ENCODE data around the gene PSTPIP1. TPM values are rescaled to one million over a fixed set of nuclear protein-coding genes. Genes with fewer than 3 reads are reported as not detected.

PSTPIP1 gene
- polyA plus RNA-seq (2013, experiment 1 of 2) = 0.14 TPM
- polyA plus RNA-seq (2013, experiment 2 of 2) = 0.38 TPM

- no peak within 1 kb of the TSS for H3K27ac ChIP-seq (ENCODE audit: low read depth, low read length)
- DNase-seq = no peak
Measured at GRCh38 chr15:76994971-76995945, at the start of gene PSTPIP1. PSTPIP1 (plus strand) TSS chr15:76995126; CDS start chr15:76995574, 448 bp downstream.

GRCh38 chr15:76945494-76946093 is 49.3 kb upstream of the PSTPIP1 start:
- Histone ChIP-seq H3K27me3 (ENCODE audit: insufficient read depth, low read length, poor library complexity) (no peaks in the 10 kb centered on the region), H3K4ac (ENCODE audit: low read depth, low read length) (no peak overlapping the region), H3K56ac (ENCODE audit: low read length) (no peak overlapping the region), H3K23ac (ENCODE audit: low read length) (no peak overlapping the region), H3K36me3 (ENCODE audit: control insufficient read depth, insufficient read depth, low read length) (peaks cover 2% of the 10 kb centered on the region), H4K8ac (ENCODE audit: low read depth, low read length) (no peak overlapping the region), H2AK5ac (ENCODE audit: low read length) (no peak overlapping the region), H3K27ac (ENCODE audit: low read depth, low read length) (no peak overlapping the region), H3K79me2 (ENCODE audit: control insufficient read depth, insufficient read depth, low read length) (no peaks in the 10 kb centered on the region), H2BK5ac (ENCODE audit: low read length) (no peak overlapping the region), H3K79me1 (ENCODE audit: low read length) (peaks cover 2% of the 10 kb centered on the region), H3K9ac (ENCODE audit: low read length) (no peak overlapping the region), H3K4me1 (ENCODE audit: control insufficient read depth, low read depth, low read length) (no peaks in the 10 kb centered on the region), H3K4me3 (ENCODE audit: low read length) (no peak overlapping the region), H3K18ac (ENCODE audit: low read length) (no peak overlapping the region), H3K4me2 (ENCODE audit: low read length) (no peak overlapping the region), H2BK15ac (replicated peaks; ENCODE audit: low read depth) (no peak overlapping the region), H2BK120ac (ENCODE audit: low read depth, low read length) (no peak overlapping the region), H4K5ac (ENCODE audit: low read length) (no peak overlapping the region)
- WGBS (ENCODE audit: extremely low coverage, insufficient coverage, low lambda C conversion rate) = no CpG with 5 or more reads among the region's 2 CpGs
- DNase-seq = no peak

More at GRCh38 chr15:76994971-76995945, at the start of gene PSTPIP1:
- no peaks in the 10 kb centered on the region for H3K36me3 ChIP-seq (ENCODE audit: control insufficient read depth, insufficient read depth, low read length)
- WGBS (ENCODE audit: extremely low coverage, insufficient coverage, low lambda C conversion rate) = no CpG with 5 or more reads among the region's 28 CpGs
- no peak within 1 kb of the TSS for H3K4ac ChIP-seq (ENCODE audit: low read depth, low read length)
- H3K79me1 ChIP-seq (ENCODE audit: low read length) = no peaks in the 10 kb centered on the region
- no peaks in the 10 kb centered on the region for H3K79me2 ChIP-seq (ENCODE audit: control insufficient read depth, insufficient read depth, low read length)
- H3K27me3 ChIP-seq (ENCODE audit: insufficient read depth, low read length, poor library complexity) = no peaks in the 10 kb centered on the region
- H3K9ac ChIP-seq (ENCODE audit: low read length) = no peak within 1 kb of the TSS
- no peak within 1 kb of the TSS for H3K56ac ChIP-seq (ENCODE audit: low read length)
- H3K4me2 ChIP-seq (ENCODE audit: low read length) = no peak within 1 kb of the TSS
- no peak within 1 kb of the TSS for H4K8ac ChIP-seq (ENCODE audit: low read depth, low read length)
- no peak within 1 kb of the TSS for H2BK120ac ChIP-seq (ENCODE audit: low read depth, low read length)
- H3K23ac ChIP-seq (ENCODE audit: low read length) = no peak within 1 kb of the TSS
- no peaks in the 10 kb centered on the region for H3K4me1 ChIP-seq (ENCODE audit: control insufficient read depth, low read depth, low read length)
- H3K18ac ChIP-seq (ENCODE audit: low read length) = no peak within 1 kb of the TSS
- no peak within 1 kb of the TSS for H2BK5ac ChIP-seq (ENCODE audit: low read length)
- no peak within 1 kb of the TSS for H2AK5ac ChIP-seq (ENCODE audit: low read length)
- no peak within 1 kb of the TSS for H3K4me3 ChIP-seq (ENCODE audit: low read length)
- no peak within 1 kb of the TSS for H4K5ac ChIP-seq (ENCODE audit: low read length)
- H2BK15ac ChIP-seq (replicated peaks; ENCODE audit: low read depth) = no peak within 1 kb of the TSS

DNA sequence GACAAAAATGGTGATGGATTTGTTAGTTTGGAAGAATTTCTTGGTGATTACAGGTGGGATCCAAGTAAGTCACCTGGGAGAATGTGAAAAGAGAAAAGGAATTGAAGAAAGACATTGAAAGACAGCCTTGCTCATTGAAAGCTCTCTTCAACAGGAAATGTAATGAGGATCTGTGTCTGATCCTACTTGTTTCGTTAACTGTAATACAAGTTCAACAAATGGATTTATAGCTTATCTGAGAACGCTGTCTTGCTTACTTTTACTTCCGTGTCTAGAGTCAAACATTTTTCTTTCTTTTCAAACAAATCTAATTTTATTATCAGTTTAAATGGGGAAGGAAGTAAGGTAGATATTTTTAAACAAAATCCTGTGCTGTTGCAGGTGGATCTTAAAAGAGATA is 47.5 kb upstream of the PSTPIP1 start:
- H3K27me3 ChIP-seq (ENCODE audit: insufficient read depth, low read length, poor library complexity) = no peaks in the 10 kb centered on the region
- no peak overlapping the region for H3K9ac ChIP-seq (ENCODE audit: low read length)
- no peak overlapping the region for H2BK15ac ChIP-seq (replicated peaks; ENCODE audit: low read depth)
- peaks cover 2% of the 10 kb centered on the region for H3K36me3 ChIP-seq (ENCODE audit: control insufficient read depth, insufficient read depth, low read length)
- no peak overlapping the region for H2AK5ac ChIP-seq (ENCODE audit: low read length)
- no peak overlapping the region for H3K56ac ChIP-seq (ENCODE audit: low read length)
- H3K79me2 ChIP-seq (ENCODE audit: control insufficient read depth, insufficient read depth, low read length) = no peaks in the 10 kb centered on the region
- no peak overlapping the region for H3K18ac ChIP-seq (ENCODE audit: low read length)
- H3K23ac ChIP-seq (ENCODE audit: low read length) = no peak overlapping the region
- H3K27ac ChIP-seq (ENCODE audit: low read depth, low read length) = no peak overlapping the region
- no peak for DNase-seq
- WGBS (ENCODE audit: extremely low coverage, insufficient coverage, low lambda C conversion rate) = no CpG with 5 or more reads among the region's 3 CpGs
- H3K4me3 ChIP-seq (ENCODE audit: low read length) = no peak overlapping the region
- no peak overlapping the region for H4K5ac ChIP-seq (ENCODE audit: low read length)
- H2BK5ac ChIP-seq (ENCODE audit: low read length) = no peak overlapping the region
- H3K4ac ChIP-seq (ENCODE audit: low read depth, low read length) = no peak overlapping the region
- no peak overlapping the region for H2BK120ac ChIP-seq (ENCODE audit: low read depth, low read length)
- no peaks in the 10 kb centered on the region for H3K4me1 ChIP-seq (ENCODE audit: control insufficient read depth, low read depth, low read length)
- H4K8ac ChIP-seq (ENCODE audit: low read depth, low read length) = no peak overlapping the region
- no peak overlapping the region for H3K4me2 ChIP-seq (ENCODE audit: low read length)
- peaks cover 2% of the 10 kb centered on the region for H3K79me1 ChIP-seq (ENCODE audit: low read length)

- Histone ChIP-seq H3K9ac (ENCODE audit: low read length) (no peak overlapping the region), H3K18ac (ENCODE audit: low read length) (no peak overlapping the region), H2BK5ac (ENCODE audit: low read length) (no peak overlapping the region), H2AK5ac (ENCODE audit: low read length) (no peak overlapping the region), H3K4me3 (ENCODE audit: low read length) (no peak overlapping the region), H3K36me3 (ENCODE audit: control insufficient read depth, insufficient read depth, low read length) (no peaks in the 10 kb centered on the region), H3K4me2 (ENCODE audit: low read length) (no peak overlapping the region), H3K56ac (ENCODE audit: low read length) (no peak overlapping the region), H2BK120ac (ENCODE audit: low read depth, low read length) (no peak overlapping the region), H2BK15ac (replicated peaks; ENCODE audit: low read depth) (no peak overlapping the region), H4K5ac (ENCODE audit: low read length) (no peak overlapping the region), H3K27ac (ENCODE audit: low read depth, low read length) (no peak overlapping the region), H4K8ac (ENCODE audit: low read depth, low read length) (no peak overlapping the region), H3K4me1 (ENCODE audit: control insufficient read depth, low read depth, low read length) (no peaks in the 10 kb centered on the region), H3K79me1 (ENCODE audit: low read length) (no peaks in the 10 kb centered on the region), H3K23ac (ENCODE audit: low read length) (no peak overlapping the region), H3K4ac (ENCODE audit: low read depth, low read length) (no peak overlapping the region), H3K79me2 (ENCODE audit: control insufficient read depth, insufficient read depth, low read length) (no peaks in the 10 kb centered on the region), H3K27me3 (ENCODE audit: insufficient read depth, low read length, poor library complexity) (no peaks in the 10 kb centered on the region)
- WGBS (ENCODE audit: extremely low coverage, insufficient coverage, low lambda C conversion rate) = no CpG with 5 or more reads among the region's 1 CpG
- no peak for DNase-seq
Measured at GRCh38 chr15:76951220-76951619, 43.7 kb upstream of the PSTPIP1 start.

DNA sequence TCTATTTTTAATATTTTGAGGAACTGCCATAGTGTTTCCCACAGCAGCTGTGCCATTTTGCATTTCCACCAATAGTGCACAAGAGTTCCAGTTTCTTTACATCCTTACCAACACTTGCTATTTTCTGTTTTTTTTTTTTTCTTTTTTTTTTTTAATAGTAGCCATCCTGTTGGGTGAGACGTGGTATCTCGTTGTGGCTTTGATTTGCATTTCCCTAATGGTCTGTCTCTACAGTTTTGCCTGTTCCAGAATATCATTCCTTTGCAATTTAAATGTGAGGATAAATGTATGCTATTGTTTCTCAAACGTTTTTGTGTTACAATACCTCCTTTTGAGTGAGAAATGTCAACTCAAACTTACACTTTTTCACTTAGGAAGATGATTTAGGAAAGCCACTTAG is 41.0 kb upstream of the PSTPIP1 start:
- no peak overlapping the region for H2BK120ac ChIP-seq (ENCODE audit: low read depth, low read length)
- no CpG with 5 or more reads among the region's 3 CpGs for WGBS (ENCODE audit: extremely low coverage, insufficient coverage, low lambda C conversion rate)

More for the DNA sequence above, 41.0 kb upstream of the PSTPIP1 start:
- H3K18ac ChIP-seq (ENCODE audit: low read length) = no peak overlapping the region
- H3K79me1 ChIP-seq (ENCODE audit: low read length) = no peaks in the 10 kb centered on the region
- H3K27ac ChIP-seq (ENCODE audit: low read depth, low read length) = no peak overlapping the region
- DNase-seq = no peak
- no peak overlapping the region for H3K9ac ChIP-seq (ENCODE audit: low read length)
- no peak overlapping the region for H4K8ac ChIP-seq (ENCODE audit: low read depth, low read length)
- H3K56ac ChIP-seq (ENCODE audit: low read length) = no peak overlapping the region
- no peak overlapping the region for H2BK5ac ChIP-seq (ENCODE audit: low read length)
- H2BK15ac ChIP-seq (replicated peaks; ENCODE audit: low read depth) = no peak overlapping the region
- no peak overlapping the region for H3K23ac ChIP-seq (ENCODE audit: low read length)
- H3K27me3 ChIP-seq (ENCODE audit: insufficient read depth, low read length, poor library complexity) = no peaks in the 10 kb centered on the region
- no peaks in the 10 kb centered on the region for H3K79me2 ChIP-seq (ENCODE audit: control insufficient read depth, insufficient read depth, low read length)
- no peak overlapping the region for H3K4me3 ChIP-seq (ENCODE audit: low read length)
- no peaks in the 10 kb centered on the region for H3K36me3 ChIP-seq (ENCODE audit: control insufficient read depth, insufficient read depth, low read length)
- H3K4ac ChIP-seq (ENCODE audit: low read depth, low read length) = no peak overlapping the region
- no peak overlapping the region for H3K4me2 ChIP-seq (ENCODE audit: low read length)
- H4K5ac ChIP-seq (ENCODE audit: low read length) = no peak overlapping the region
- no peaks in the 10 kb centered on the region for H3K4me1 ChIP-seq (ENCODE audit: control insufficient read depth, low read depth, low read length)
- H2AK5ac ChIP-seq (ENCODE audit: low read length) = no peak overlapping the region

All from mesendoderm (in vitro differentiated cells).